DND-41 (cell line): ENCODE measurements around the gene WDR18.

Experiments
- ATAC-seq: fragments of 200-7000 bp; cut with Tn5 transposase; 3 replicates; pipeline ENCODE4 v1.9.1; 2021; ENCODE audit warnings: low read depth; ENCODE audit not compliant: insufficient read depth
- DNase-seq: peaks from one replicate; pipeline ENCODE4 v3.0.0-alpha.2; 2020
- H2AFZ ChIP-seq: 2 replicates; pipeline ENCODE4 v1.6.0; 2012; ENCODE audit warnings: low read depth, low read length
- H3K27ac ChIP-seq: 2 replicates; pipeline ENCODE4 v1.5.1; 2012; ENCODE audit warnings: low read length, inconsistent platforms
- H3K27me3 ChIP-seq: fragments of 200-600 bp; sonication (generic); 2 replicates; pipeline ENCODE4 v1.6.0; 2012; ENCODE audit warnings: low read length, mild to moderate bottlenecking, inconsistent platforms; ENCODE audit not compliant: insufficient read depth, poor library complexity
- H3K36me3 ChIP-seq: 2 replicates; pipeline ENCODE4 v1.5.1; 2012; ENCODE audit warnings: low read length, inconsistent platforms; ENCODE audit not compliant: insufficient read depth
- H3K4me1 ChIP-seq: 2 replicates; pipeline ENCODE4 v1.5.1; 2012; ENCODE audit warnings: mild to moderate bottlenecking, low read length; ENCODE audit not compliant: insufficient read depth
- H3K4me2 ChIP-seq: 2 replicates; pipeline ENCODE4 v1.6.0; 2012; ENCODE audit warnings: mild to moderate bottlenecking, moderate library complexity, low read length, inconsistent platforms; ENCODE audit not compliant: insufficient read depth
- H3K4me3 ChIP-seq, 2 experiments: fragments of 200-600 bp in 1 of 2; shearing (Covaris generic) in 1 of 2; 2 replicates each; pipeline ENCODE4 v1.5.1; 2012 to 2016; ENCODE audit warnings: inconsistent platforms in 2 of 2, low read length in 2 of 2, mild to moderate bottlenecking in 2 of 2, low read depth in 1 of 2, moderate library complexity in 1 of 2
- H3K79me2 ChIP-seq: 2 replicates; pipeline ENCODE4 v1.6.0; 2012; ENCODE audit warnings: low read length, inconsistent platforms; ENCODE audit not compliant: insufficient read depth
- H3K9ac ChIP-seq: 2 replicates; pipeline ENCODE4 v1.6.0; 2012; ENCODE audit warnings: low read depth, mild to moderate bottlenecking, inconsistent platforms, low read length, moderate library complexity
- H3K9me3 ChIP-seq: 2 replicates; pipeline ENCODE4 v1.5.1; 2012; ENCODE audit warnings: low read length, moderate library complexity, mild to moderate bottlenecking, inconsistent platforms; ENCODE audit not compliant: insufficient read depth, severe bottlenecking
- H4K20me1 ChIP-seq: 2 replicates; pipeline ENCODE4 v1.6.0; 2012; ENCODE audit warnings: low read length; ENCODE audit not compliant: insufficient read depth
- CTCF ChIP-seq: IDR thresholded peaks from 2 replicates; pipeline ENCODE4 v1.5.1; 2012; ENCODE audit warnings: borderline replicate concordance, low read length, moderate library complexity, mild to moderate bottlenecking; ENCODE audit not compliant: poor library complexity, severe bottlenecking; ENCODE audit errors: extremely low read depth
- EZH2 ChIP-seq: IDR thresholded peaks from 3 replicates; pipeline ENCODE4 v1.6.1; 2012; ENCODE audit warnings: borderline replicate concordance, low read depth, mild to moderate bottlenecking, moderate library complexity, low read length, inconsistent platforms; ENCODE audit not compliant: severe bottlenecking

The WDR18 gene

GRCh38 chr19:988510-988909 lies 4.4 kb downstream of the WDR18 start:
- peaks cover 69% of the 10 kb centered on the region for H3K36me3 ChIP-seq

GRCh38 chr19:989381-990081 lies 5.4 kb downstream of the WDR18 start:
- no peak for DNase-seq
- Histone ChIP-seq H3K4me3 (no peak overlapping the region), H3K4me2 (no peak overlapping the region), H4K20me1 (peaks cover 50% of the 10 kb centered on the region), H2AFZ (no peak overlapping the region), H3K36me3 (peaks cover 80% of the 10 kb centered on the region), H3K4me1 (peaks cover 16% of the 10 kb centered on the region), H3K79me2 (peaks cover 23% of the 10 kb centered on the region), H3K27ac (no peak overlapping the region), H3K9me3 (no peaks in the 10 kb centered on the region), H3K27me3 (no peaks in the 10 kb centered on the region), H3K9ac (no peak overlapping the region)
- 0 out of 3 replicates have a peak, but pooled peaks have one; percentile 11 for ATAC-seq
- TF ChIP-seq CTCF (peak; percentile 48), EZH2 (no peak)

More at GRCh38 chr19:988510-988909, 4.4 kb downstream of the WDR18 start:
- DNase-seq (no peak), ATAC-seq (no peak)
- H3K4me1 ChIP-seq, result peaks cover 22% of the 10 kb centered on the region
- H3K9me3 ChIP-seq, result no peaks in the 10 kb centered on the region
- peaks cover 41% of the 10 kb centered on the region for H4K20me1 ChIP-seq
- no peaks in the 10 kb centered on the region for H3K27me3 ChIP-seq
- H3K9ac ChIP-seq, result no peak overlapping the region
- no peak overlapping the region for H2AFZ ChIP-seq
- no peak for TF ChIP-seq CTCF
- H3K4me3 ChIP-seq, result no peak overlapping the region
- H3K4me2 ChIP-seq, result no peak overlapping the region
- peaks cover 31% of the 10 kb centered on the region for H3K79me2 ChIP-seq
- no peak overlapping the region for H3K27ac ChIP-seq

- Histone ChIP-seq H3K4me1 (peaks cover 11% of the 10 kb centered on the region), H3K4me2 (no peak overlapping the region), H3K36me3 (peaks cover 80% of the 10 kb centered on the region), H4K20me1 (peaks cover 52% of the 10 kb centered on the region), H3K9ac (no peak overlapping the region), H3K27me3 (no peaks in the 10 kb centered on the region), H3K79me2 (peaks cover 16% of the 10 kb centered on the region), H2AFZ (no peak overlapping the region), H3K27ac (no peak overlapping the region), H3K9me3 (no peaks in the 10 kb centered on the region), H3K4me3 (no peak overlapping the region)
- TF ChIP-seq EZH2 (no peak), CTCF (no peak)
- ATAC-seq (no peak), DNase-seq (no peak)
These were observed 6.0 kb downstream of the WDR18 start for GRCh38 chr19:990119-990571.
